Adrenal gland (tissue), 5 donors: Measurements from ENCODE around the gene ZMIZ2.

Experiments used
- POLR2A ChIP-seq, 2 donors: fragments of 450-650 bp; IDR thresholded peaks; one replicate each; pipeline ENCODE4 v1.6.1; 2017; ENCODE audit warnings: antibody characterized with exemption in 2 of 2, mild to moderate bottlenecking in 2 of 2, moderate library complexity in 1 of 2
- TF ChIP-seq, protein P1 (sequence below), 6 experiments: fragments of 450-650 bp in 4 of 6; fragments of 200-600 bp in 2 of 6; sonication (generic) in 1 of 6; IDR thresholded peaks; 1 replicate in 5 of 6; 2 replicates in 1 of 6; pipeline versions ENCODE4 v1.5.1 to v1.8.0; 2016 to 2021; ENCODE audit warnings: antibody characterized with exemption in 6 of 6, mild to moderate bottlenecking in 2 of 6, moderate library complexity in 1 of 6
- donor health status: DM: no; HTN: no; CAD: no.

DNA sequence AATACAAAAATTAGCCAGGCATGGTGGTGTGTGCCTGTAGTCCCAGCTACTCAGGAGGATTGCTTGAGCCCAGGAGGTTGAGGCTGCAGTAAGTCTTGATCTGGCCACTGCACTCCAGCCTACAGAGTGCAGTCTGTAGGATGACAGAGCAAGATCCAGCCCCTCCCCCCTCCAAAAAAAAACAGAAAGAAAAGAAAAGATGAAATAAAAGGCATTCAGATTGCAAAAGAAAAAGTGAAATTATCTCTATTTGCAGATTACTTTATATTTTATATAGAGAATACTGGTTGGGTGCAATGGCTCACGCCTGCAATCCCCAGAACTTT lies 20.7 kb upstream of the ZMIZ2 start:
- TF ChIP-seq, protein P1, sequence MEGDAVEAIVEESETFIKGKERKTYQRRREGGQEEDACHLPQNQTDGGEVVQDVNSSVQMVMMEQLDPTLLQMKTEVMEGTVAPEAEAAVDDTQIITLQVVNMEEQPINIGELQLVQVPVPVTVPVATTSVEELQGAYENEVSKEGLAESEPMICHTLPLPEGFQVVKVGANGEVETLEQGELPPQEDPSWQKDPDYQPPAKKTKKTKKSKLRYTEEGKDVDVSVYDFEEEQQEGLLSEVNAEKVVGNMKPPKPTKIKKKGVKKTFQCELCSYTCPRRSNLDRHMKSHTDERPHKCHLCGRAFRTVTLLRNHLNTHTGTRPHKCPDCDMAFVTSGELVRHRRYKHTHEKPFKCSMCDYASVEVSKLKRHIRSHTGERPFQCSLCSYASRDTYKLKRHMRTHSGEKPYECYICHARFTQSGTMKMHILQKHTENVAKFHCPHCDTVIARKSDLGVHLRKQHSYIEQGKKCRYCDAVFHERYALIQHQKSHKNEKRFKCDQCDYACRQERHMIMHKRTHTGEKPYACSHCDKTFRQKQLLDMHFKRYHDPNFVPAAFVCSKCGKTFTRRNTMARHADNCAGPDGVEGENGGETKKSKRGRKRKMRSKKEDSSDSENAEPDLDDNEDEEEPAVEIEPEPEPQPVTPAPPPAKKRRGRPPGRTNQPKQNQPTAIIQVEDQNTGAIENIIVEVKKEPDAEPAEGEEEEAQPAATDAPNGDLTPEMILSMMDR (IDR thresholded peaks at IDR 0.05), result no peak
- no peak for TF ChIP-seq POLR2A (IDR thresholded peaks at IDR 0.05)
